HCT116 (cell line): ENCODE data around the gene NR1H4.
"Not testable (repeated sequence)": the region's sequence is repeated elsewhere in the genome, so short reads cannot be mapped to it uniquely, and the experiment has no call there.

Experiments used
- CBX3 ChIP-seq: IDR thresholded peaks from 2 replicates; pipeline ENCODE4 v1.6.1; 2012; ENCODE audit warnings: low read depth
- CTCF ChIP-seq, 3 experiments: fragments of 200-600 bp in 1 of 3; sonication (generic) in 1 of 3; IDR thresholded peaks in 2 of 3; conservative IDR thresholded peaks in 1 of 3; 2 replicates each; pipeline ENCODE4 v1.5.1; 2012 to 2017; ENCODE audit warnings: low read depth in 2 of 3, low read length in 2 of 3, antibody characterized with exemption in 1 of 3, borderline replicate concordance in 1 of 3, control low read depth in 1 of 3, mild to moderate bottlenecking in 1 of 3, mixed read lengths in 1 of 3, mixed run types in 1 of 3, moderate library complexity in 1 of 3; ENCODE audit not compliant: insufficient read depth in 1 of 3
- ELF1 ChIP-seq: IDR thresholded peaks from 2 replicates; pipeline ENCODE4 v1.6.1; 2012; ENCODE audit warnings: low read depth, borderline replicate concordance
- EZH2 ChIP-seq: fragments of 200-600 bp; sonication (generic); IDR thresholded peaks from 2 replicates; pipeline ENCODE4 v1.6.1; 2017; ENCODE audit warnings: antibody characterized with exemption, mixed run types
- MAX ChIP-seq: IDR thresholded peaks from 2 replicates; pipeline ENCODE4 v1.6.1; 2012
- POLR2A ChIP-seq: IDR thresholded peaks from 2 replicates; pipeline ENCODE4 v1.7.0; 2011; ENCODE audit warnings: borderline replicate concordance; ENCODE audit not compliant: insufficient read depth, insufficient read length; ENCODE audit errors: extremely low read depth
- POLR2AphosphoS5 ChIP-seq: IDR thresholded peaks from 2 replicates; pipeline ENCODE4 v1.6.1; 2011; ENCODE audit warnings: mild to moderate bottlenecking, low read depth, low read length, moderate library complexity
- RAD21 ChIP-seq: IDR thresholded peaks from 2 replicates; pipeline ENCODE4 v1.6.1; 2012; ENCODE audit warnings: low read depth, mild to moderate bottlenecking
- REST ChIP-seq: IDR thresholded peaks from 2 replicates; pipeline ENCODE4 v1.6.1; 2012; ENCODE audit warnings: low read depth
- SIN3A ChIP-seq: IDR thresholded peaks from 2 replicates; pipeline ENCODE4 v1.6.1; 2012; ENCODE audit warnings: low read depth
- SP1 ChIP-seq: IDR thresholded peaks from 2 replicates; pipeline ENCODE4 v1.6.1; 2012; ENCODE audit warnings: low read depth
- YY1 ChIP-seq: IDR thresholded peaks from 2 replicates; pipeline ENCODE4 v1.6.1; 2011; ENCODE audit warnings: low read length, low read depth, moderate library complexity, mild to moderate bottlenecking; ENCODE audit not compliant: insufficient replicate concordance; ENCODE audit errors: extremely low read depth
- ZFX ChIP-seq: fragments of 450-650 bp; IDR thresholded peaks from 2 replicates; pipeline ENCODE4 v1.6.1; 2017
- ZNF274 ChIP-seq: fragments of 200-500 bp; sonication (Bioruptor generic); IDR thresholded peaks from 2 replicates; pipeline ENCODE4 v1.6.1; 2014; ENCODE audit warnings: mild to moderate bottlenecking, low read depth, low read length, inconsistent platforms

- TF ChIP-seq CTCF (IDR thresholded peaks at IDR 0.05 in 2 of 3, conservative IDR thresholded peaks at IDR 0.05 in 1 of 3; ENCODE audit: borderline replicate concordance in 1 of 3, insufficient read depth in 1 of 3, low read depth in 2 of 3, low read length in 2 of 3); POLR2A; EZH2; RAD21; YY1; POLR2AphosphoS5; ELF1; SP1; REST; ZNF274; SIN3A; CBX3; ZFX; MAX: not testable (repeated sequence)
Observed at GRCh38 chr12:100602997-100603396, 129.3 kb downstream of the NR1H4 start.
